Pancreas (tissue), 10 donors: ENCODE results near the gene GALNT9. TPM values are rescaled to one million over a fixed set of nuclear protein-coding genes. Genes with fewer than 3 reads are reported as not detected.

Experiments used
- ATAC-seq, 4 donors: fragments of 200-7000 bp; cut with Tn5 transposase; one replicate each; pipeline versions ENCODE4 v1.8.0 to v1.9.1; 2020; ENCODE audit warnings: mild to moderate bottlenecking in 4 of 4, moderate library complexity in 4 of 4
- DNase-seq, 6 donors: peaks; one replicate each; pipeline ENCODE4 v3.0.0-alpha.2; 2020
- FAIRE-seq: peaks from 2 replicates; lab custom pipeline; 2012; peaks lifted over from hg19 to GRCh38; lab: Jason Lieb, UNC
- H3K27ac ChIP-seq, 4 donors: fragments of 200-600 bp; sonication (generic); 1 replicate in 3 of 4; 2 replicates in 1 of 4; pipeline versions ENCODE4 v1.5.0 to v1.8.0; 2020
- H3K27me3 ChIP-seq, 4 donors: fragments of 200-600 bp; one replicate each; pipeline ENCODE4 v1.8.0; 2021
- H3K36me3 ChIP-seq, 3 donors: fragments of 200-600 bp; sonication (generic) in 1 of 3; one replicate each; pipeline versions ENCODE4 v1.5.0 to v1.8.0; 2020 to 2021
- H3K4me1 ChIP-seq, 3 donors: fragments of 200-600 bp; one replicate each; pipeline ENCODE4 v1.8.0; 2021
- H3K4me3 ChIP-seq, 4 donors: fragments of 200-600 bp; sonication (generic) in 2 of 4; one replicate each; pipeline versions ENCODE4 v1.5.0 to v1.8.0; 2020 to 2021
- H3K9me3 ChIP-seq, 4 donors: fragments of 200-600 bp; one replicate each; pipeline ENCODE4 v1.8.0; 2021
- WGBS, 2 donors: extraction: QIAGEN DNeasy Blood & Tissue Kit; methylation state at CpG; one replicate each; pipeline ENCODE4 v1.1.7; 2013; 5-methylcytosine and 5-hydroxymethylcytosine counted together
- intact Hi-C, 3 donors: fragments of 100-400 bp; cut with DNase I; formaldehyde crosslinking; loops; one replicate each; pipeline versions ENCODE4 v1.11.1 to v1.14.2; 2022
- polyA plus RNA-seq, 2 donors: library from polyadenylated mRNA; stranded (reverse); fragments of 200-250 nt; gene quantifications; one replicate each; pipeline ENCODE4 v1.2.3, GENCODE V29; 2013
- total RNA-seq, 6 donors: library from RNA; stranded (reverse); fragmentation: NEBNext Ultra II Directional in 4 of 6; extraction: Animal tissue kit (Norgen Biotek cat#: 25700) in 4 of 6; gene quantifications; one replicate each; pipeline versions ENCODE4 v1.2.1 to v1.2.4, GENCODE V29; 2021 to 2023
- TF ChIP-seq, protein P1 (sequence below), 4 donors: fragments of 200-600 bp; sonication (generic) in 3 of 4; IDR thresholded peaks; one replicate each; pipeline versions ENCODE4 v1.5.0 to v1.8.0; 2021; ENCODE audit warnings: antibody characterized with exemption in 4 of 4
- donor health status: healthy with polysubstance abuse.
- donor health status: DM: no; HTN: no; CAD: no; lungs with moderate emphysema.
- donor health status: DM: no; HTN: no; CAD: no.
- donor health status: control.
- donor health status: control.
- donor health status: Bipolar disorder and iron deficiency.
- donor health status: DM: yes; HTN: yes; CAD: no.
- donor health status: DM: no; HTN: no; CAD: no.
- donor health status: DM: no; HTN: no; CAD: no.
- donor health status: DM: yes; HTN: yes; CAD: no.

GALNT9 gene
- total and polyA plus RNA-seq, 8 donors: 0.09 to 0.46 (median 0.25) TPM; not detected in 5

DNA sequence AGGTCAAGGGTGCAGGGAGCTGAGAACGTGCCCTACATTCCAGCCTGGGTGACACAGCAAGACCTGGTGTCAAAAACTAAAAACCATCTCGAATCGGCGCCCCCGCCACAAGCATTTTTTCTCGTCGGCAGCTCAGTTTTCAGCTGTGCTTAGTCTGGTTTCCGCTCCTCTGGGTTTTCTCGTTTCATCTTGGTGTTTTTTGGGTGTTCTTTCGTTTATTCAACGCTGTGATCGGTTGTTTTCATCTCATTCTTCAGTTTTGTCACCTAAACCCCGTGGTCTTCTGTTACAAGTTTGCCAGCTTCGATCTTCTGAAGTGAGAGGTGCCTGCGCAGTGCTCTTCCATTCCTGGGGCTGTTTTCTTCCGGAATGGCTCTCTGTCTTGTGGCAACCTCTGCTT is 143.7 kb downstream of the GALNT9 start:
- intact Hi-C loops: no loop called here
- no peak for FAIRE-seq
- ATAC-seq: no peak
- Histone ChIP-seq H3K27ac (no peak overlapping the region), H3K4me1 (peaks cover 0 to 5% (median 0%) of the 10 kb centered on the region in 3 donors), H3K9me3 (no peaks in the 10 kb centered on the region), H3K36me3 (no peaks in the 10 kb centered on the region), H3K4me3 (no peak overlapping the region), H3K27me3 (no peaks in the 10 kb centered on the region)
- 60 to 63% methylated on average over 16 of the region's 16 CpGs for WGBS, 2 donors
- peak in 1 of 6 donors; percentile 9 for DNase-seq
- TF ChIP-seq, protein P1, sequence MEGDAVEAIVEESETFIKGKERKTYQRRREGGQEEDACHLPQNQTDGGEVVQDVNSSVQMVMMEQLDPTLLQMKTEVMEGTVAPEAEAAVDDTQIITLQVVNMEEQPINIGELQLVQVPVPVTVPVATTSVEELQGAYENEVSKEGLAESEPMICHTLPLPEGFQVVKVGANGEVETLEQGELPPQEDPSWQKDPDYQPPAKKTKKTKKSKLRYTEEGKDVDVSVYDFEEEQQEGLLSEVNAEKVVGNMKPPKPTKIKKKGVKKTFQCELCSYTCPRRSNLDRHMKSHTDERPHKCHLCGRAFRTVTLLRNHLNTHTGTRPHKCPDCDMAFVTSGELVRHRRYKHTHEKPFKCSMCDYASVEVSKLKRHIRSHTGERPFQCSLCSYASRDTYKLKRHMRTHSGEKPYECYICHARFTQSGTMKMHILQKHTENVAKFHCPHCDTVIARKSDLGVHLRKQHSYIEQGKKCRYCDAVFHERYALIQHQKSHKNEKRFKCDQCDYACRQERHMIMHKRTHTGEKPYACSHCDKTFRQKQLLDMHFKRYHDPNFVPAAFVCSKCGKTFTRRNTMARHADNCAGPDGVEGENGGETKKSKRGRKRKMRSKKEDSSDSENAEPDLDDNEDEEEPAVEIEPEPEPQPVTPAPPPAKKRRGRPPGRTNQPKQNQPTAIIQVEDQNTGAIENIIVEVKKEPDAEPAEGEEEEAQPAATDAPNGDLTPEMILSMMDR (IDR thresholded peaks at IDR 0.05): no peak

DNA sequence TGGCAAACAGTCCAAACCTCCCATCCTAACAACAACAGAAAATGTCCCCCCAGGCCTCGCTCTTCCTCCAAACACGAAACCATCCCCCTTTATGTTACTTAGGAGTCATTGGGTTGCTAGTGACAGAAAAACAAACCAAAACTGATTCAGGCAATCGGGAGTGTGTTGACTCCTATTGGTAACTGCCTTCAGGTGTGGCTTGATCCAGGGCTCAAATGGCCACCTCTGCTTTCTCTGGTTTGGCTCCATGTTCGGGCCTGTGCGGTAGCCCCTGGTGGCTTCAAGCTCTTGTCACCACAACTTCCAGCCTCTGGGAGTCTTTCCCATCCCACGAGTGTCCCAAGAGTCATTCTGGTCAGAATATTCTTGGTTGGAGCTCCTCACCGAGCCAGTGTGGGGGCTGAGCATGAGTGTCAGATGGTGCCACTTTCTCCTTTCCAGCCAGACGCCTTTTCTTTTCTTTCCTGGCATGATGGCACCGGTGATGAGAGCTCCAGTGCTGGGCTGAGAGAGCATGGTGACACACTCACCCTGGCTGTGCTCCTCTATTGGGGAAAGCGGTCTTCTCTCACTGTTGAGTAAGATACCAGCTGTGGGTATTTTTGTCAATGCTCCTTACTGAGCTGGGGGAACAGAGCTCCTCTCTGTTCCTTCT is 146.6 kb downstream of the GALNT9 start:
- H3K9me3 ChIP-seq: no peaks in the 10 kb centered on the region
- H3K4me1 ChIP-seq: no peaks in the 10 kb centered on the region
- TF ChIP-seq, protein P1 (IDR thresholded peaks at IDR 0.05): no peak
- intact Hi-C loops: no loop called here
- no peak overlapping the region for H3K27ac ChIP-seq
- WGBS, 2 donors: 55 to 65% methylated on average over 10 of the region's 10 CpGs
- no peak overlapping the region for H3K4me3 ChIP-seq
- ATAC-seq (no peak), FAIRE-seq (no peak), DNase-seq (peak in 1 of 6 donors; percentile 15)
- H3K36me3 ChIP-seq: no peaks in the 10 kb centered on the region
- H3K27me3 ChIP-seq: peaks cover 0 to 5% (median 0%) of the 10 kb centered on the region in 4 donors

DNA sequence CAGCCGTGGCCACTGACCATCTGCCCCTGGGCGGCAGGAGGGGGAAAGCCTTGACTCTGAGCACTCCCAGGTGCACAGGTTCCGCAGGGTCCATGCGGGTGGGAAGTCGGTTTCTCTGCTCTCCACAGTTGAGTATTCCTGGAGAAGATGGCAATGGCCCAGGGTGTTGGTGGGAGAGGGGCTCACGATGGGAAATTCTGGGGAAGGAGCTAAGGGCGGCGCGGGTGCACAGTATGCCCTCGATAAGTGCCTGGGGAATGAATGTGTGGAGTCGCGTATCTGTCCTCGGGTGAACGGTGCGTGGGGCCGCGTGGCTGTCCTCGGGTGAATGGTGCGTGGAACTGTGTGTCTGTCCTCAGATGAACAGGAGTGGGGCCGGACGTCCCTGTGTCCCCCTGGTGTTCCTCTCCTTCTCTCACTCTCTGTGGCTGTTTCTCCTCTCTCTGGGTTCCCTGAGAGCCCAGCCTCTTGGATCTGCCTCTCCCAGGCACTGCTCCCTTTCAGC is 147.1 kb downstream of the GALNT9 start:
- Histone ChIP-seq H3K27me3 (peaks cover 0 to 5% (median 0%) of the 10 kb centered on the region in 4 donors), H3K4me1 (no peaks in the 10 kb centered on the region), H3K9me3 (no peaks in the 10 kb centered on the region), H3K36me3 (no peaks in the 10 kb centered on the region), H3K4me3 (no peak overlapping the region), H3K27ac (no peak overlapping the region)
- DNase-seq (no peak), FAIRE-seq (no peak), ATAC-seq (no peak)
- intact Hi-C loops: no loop called here
- 81 to 84% methylated on average over 21 of the region's 21 CpGs for WGBS, 2 donors
- TF ChIP-seq, protein P1 (IDR thresholded peaks at IDR 0.05): no peak

DNA sequence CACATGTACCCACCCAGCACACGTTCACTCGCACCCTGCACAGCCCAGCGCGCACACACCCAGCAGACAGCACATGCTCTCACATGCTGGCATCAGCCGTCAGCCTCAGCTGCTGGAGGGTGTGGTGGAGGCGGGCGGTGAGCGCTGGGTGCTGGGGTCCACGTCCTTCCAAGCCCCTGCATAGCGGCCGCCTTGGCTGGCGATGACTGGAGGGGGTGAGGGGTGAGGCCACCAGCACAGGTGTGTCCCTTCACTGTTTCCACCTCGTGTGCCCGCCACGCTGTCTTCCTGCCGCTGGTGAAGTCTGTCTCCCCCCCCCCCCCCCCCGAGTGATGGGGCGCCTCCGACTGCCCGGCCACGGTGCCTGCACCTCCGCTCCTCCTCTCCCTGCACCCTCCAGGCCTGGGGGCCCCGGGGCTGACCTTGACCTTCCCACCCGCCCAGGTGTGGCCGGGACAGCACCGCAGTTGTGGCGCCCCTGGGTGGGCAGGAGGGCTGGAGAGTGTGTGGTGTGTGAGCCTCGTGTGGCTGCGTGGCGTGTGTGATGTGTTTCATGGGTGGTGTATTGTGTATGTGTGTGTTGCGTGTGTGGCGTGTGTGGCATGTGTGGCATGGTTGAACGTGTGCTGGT is 147.7 kb downstream of the GALNT9 start:
- ATAC-seq (no peak), DNase-seq (peak in 2 of 6 donors; percentile 7 to 66), FAIRE-seq (no peak)
- Histone ChIP-seq H3K27me3 (peaks cover 0 to 7% (median 0%) of the 10 kb centered on the region in 4 donors), H3K9me3 (no peaks in the 10 kb centered on the region), H3K36me3 (no peaks in the 10 kb centered on the region), H3K27ac (no peak overlapping the region), H3K4me1 (no peaks in the 10 kb centered on the region), H3K4me3 (no peak overlapping the region)
- 76 to 80% methylated on average over 29 to 33 of the region's 33 CpGs for WGBS, 2 donors
- TF ChIP-seq, protein P1 (IDR thresholded peaks at IDR 0.05): no peak
- intact Hi-C loops: no loop called here
